Femur (tissue), 1 donor: ENCODE data around the gene PRR5.
A peak's percentile ranks its signal among the peaks of the same experiment; 100 is the strongest.

Source experiments
- DNase-seq: peaks from one replicate; pipeline ENCODE4 v3.0.0-alpha.2; 2017

The PRR5 gene

GRCh38 chr22:44693756-44694155 is 8.2 kb upstream of the PRR5 start:
- no peak for DNase-seq

DNA sequence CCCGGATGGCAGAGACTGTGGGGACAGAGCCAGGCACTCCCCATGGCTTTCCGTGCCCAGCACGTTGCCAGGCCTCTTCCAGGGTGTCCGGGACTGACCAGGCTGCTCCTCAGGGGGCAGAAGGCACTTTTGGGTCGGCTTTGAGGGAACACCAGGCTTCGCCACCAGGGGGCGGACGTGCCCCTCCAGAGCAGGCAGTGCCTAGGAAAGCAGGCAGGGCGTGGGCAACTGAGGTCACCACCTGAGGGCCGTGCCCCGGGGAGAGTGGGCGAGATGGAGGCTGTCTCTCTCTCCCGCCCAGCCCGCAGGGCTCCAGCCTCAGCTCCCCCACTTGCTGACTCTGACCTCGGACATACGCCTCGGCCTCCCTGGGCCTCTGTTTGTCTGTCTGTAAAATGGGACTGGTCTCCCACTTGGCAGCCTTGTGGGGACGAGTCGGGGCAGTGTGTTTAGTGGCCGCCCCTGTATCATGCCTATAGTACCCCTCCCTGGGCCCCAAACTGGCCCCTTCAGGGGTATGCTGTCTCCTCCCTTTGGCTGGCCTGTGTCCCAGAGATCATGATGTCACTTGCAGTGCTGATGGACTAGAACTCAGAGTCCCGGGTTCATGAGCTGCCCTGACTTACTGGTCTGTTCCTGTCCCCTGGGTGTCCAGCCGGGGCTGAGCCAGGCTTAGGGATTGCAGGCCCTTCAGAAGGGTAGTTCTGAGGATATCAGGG is 4.4 kb upstream of the PRR5 start:
- DNase-seq: peak; percentile 89

- DNase-seq: peak; percentile 89
These were observed 3.2 kb upstream of the PRR5 start for GRCh38 chr22:44698531-44699421.

DNA sequence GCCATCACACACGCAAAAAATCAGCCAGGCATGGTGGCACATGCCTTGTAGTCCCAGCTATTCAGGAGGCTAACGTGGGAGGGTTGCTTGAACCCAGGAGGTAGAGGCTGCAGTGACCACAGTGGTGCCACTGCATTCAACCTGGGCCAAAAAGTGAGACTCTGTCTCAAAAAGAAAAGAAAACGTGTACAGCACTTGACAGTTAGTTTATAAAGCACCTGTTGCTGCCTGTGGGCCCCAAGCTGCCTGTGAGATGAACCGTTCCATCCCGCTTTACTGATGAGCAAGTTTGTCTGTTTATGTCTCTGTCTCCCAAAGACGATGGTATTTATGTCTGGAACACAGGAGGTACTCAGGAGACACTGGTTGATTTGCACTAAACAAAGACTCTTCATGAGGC is 1.5 kb upstream of the PRR5 start:
- DNase-seq: no peak

DNA sequence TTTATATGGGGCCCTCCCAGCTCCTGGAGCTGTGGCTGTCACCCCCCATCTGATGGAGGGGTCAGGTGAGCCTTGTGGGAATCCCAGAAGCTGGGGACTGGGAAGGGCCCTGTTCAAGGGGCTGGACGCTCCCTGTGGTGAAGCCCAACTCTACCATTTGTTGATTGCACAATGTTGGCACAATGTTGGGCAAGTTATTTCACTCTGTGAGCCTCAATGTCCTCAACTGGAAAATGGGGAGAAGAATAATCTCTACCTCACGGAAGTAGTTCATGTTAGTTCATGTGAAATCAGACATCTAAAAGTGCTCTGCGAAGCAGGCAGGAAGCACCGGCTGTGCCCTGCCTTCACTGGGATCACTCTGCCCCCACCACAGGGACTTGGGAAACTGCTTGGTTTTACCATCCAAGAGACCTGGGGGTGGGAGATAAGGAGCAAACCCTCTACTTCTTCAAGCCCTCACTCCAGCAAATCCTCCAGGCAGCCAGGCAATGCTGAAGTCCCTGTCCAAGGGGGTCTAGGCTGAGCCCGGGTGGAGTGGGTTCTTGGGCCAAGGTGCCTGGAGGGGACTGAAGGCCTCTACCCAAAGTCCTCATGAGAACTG is 715 bp upstream of the PRR5 start:
- DNase-seq: no peak

DNA sequence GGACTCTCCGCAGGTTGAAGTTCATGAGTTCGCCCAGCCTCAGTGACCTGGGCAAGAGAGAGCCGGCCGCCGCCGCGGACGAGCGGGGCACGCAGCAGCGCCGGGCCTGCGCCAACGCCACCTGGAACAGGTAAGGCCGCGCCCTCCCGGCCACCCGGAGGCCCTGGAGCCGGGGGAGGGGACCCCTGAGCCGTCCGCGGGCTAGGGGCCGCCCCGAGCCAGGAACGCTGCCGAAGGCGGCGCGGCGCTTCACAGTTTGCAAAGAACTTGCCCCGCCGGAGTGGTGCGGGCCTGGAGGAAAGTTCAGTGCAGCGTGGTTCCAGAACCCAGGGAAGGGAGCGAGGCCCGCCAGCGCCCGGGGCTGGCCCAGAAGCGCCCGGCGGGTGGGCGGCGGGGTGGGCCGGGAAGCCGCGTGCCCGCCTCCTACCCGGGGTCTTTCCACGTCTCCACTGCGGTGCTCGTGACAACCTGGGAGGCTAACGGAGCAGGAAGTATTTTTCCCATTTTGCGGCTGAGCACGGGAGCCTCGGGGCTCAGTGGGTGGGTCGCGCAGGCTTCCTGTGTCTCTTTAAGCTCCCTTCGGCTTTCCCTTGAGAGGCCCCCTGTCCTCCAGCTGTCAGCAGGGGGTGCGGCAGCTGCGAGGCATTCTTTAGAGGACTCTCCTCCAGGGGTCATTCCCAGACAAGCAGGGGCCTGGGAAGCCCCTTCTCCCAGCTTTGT is 635 bp downstream of the PRR5 start:
- peak; percentile 65 for DNase-seq

- DNase-seq: no peak
These were observed 1.4 kb downstream of the PRR5 start for GRCh38 chr22:44703255-44703870.

GRCh38 chr22:44704159-44705021 is 2.4 kb downstream of the PRR5 start:
- no peak for DNase-seq

DNA sequence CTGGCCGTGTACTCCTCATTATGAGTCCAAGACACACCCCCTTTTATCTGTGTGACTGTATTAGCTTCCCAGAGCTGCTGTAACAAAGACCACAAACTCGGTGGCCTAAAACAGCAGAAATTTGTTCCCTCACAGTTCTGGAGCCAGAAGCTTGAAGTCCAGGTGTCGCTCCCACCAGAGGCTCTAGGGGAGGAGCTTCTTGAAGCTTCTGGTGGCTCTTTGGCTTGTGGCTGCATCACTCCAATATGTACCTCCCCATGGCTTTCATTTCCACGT is 3.0 kb downstream of the PRR5 start:
- no peak for DNase-seq

- no peak for DNase-seq
These were observed 4.5 kb downstream of the PRR5 start for GRCh38 chr22:44706488-44706887.

GRCh38 chr22:44707178-44707577 is 5.2 kb downstream of the PRR5 start:
- DNase-seq: no peak

GRCh38 chr22:44707752-44708151 is 5.7 kb downstream of the PRR5 start:
- DNase-seq: no peak

DNA sequence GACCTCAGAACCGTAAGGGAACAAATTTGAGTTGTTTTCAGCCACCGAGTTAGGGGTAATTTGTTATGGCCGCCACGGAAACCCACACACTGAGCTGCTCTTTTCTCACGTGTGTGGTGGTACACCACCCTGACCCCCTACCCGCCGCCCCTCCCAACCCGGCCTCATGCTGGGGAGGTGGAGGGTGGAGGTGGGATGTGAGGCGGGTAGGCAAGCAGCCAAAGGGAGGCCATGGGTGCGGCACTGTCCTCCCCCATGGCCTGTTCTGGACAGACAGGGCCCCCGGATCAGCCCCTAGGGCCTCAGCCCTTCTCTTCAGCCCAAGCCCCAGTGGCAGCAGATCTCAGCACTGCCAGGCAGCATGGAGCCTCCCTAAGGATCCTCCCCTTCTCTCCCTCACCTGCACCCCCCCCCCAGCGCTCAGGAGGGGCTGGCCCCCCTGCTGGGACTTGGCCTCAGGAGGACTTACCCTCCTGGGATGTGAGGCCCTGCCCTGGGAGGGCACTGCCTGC is 7.9 kb downstream of the PRR5 start:
- no peak for DNase-seq

- DNase-seq: no peak
These were observed 8.7 kb downstream of the PRR5 start for GRCh38 chr22:44710474-44711240.

DNA sequence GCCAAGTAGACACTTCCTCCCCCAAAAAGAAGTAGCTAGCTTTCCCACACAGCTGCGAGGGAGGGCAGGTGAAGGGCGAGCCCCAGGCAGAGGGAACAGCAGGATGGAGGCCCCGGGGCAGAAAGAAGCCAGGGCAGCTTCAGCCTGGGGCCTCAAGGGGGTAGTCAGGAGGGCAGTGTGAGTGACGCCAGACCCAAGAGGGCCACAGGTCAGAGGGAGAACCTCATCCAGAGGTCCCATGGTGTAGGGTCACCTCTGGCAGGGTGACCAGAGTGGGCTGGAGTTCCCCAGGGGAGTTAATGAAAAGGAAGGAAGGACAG is 9.2 kb downstream of the PRR5 start:
- no peak for DNase-seq

DNA sequence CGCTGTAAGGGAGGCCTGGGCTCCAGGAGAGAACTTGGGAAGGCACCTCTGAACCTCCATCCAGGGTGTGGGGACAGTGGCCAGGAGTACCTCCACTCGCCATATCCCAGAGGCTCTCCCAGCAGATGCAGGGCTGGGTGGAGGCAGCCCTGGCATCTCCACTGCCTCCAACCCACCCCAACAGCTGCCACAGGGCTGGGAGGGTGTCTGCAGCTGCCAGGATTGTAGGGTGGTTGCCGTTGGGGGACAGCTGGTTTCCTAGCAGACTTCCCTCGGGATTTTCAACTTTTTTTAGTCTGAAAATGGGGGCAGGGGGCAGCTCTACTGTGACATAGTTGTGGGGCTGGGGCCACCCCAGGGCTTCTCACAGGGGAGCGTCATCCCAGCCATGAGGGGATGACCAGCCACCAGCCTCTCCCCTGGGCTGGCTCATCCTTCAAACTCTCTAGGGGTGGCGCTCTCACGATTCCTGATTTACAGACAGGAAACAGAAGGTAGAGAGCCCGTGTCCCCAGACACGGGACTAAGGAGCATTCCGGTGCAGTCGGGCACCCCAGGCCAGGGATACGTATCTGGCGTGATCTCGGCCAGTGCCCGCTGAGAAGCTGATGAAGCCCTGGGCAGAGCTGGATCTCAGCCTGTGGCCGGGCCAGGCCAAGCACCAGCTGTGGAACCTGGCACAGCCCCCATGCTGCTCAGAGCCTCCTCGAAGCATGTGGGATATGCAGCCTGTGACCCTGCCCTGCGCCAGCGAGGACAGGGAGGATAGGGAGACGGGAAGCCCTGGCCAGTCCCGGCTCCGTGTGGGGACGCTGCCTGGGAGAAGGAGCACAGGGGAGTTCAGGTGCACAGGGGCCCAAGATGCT is 9.9 kb downstream of the PRR5 start:
- peak; percentile 71 for DNase-seq

GRCh38 chr22:44712962-44713361 is 11.0 kb downstream of the PRR5 start:
- DNase-seq: no peak

DNA sequence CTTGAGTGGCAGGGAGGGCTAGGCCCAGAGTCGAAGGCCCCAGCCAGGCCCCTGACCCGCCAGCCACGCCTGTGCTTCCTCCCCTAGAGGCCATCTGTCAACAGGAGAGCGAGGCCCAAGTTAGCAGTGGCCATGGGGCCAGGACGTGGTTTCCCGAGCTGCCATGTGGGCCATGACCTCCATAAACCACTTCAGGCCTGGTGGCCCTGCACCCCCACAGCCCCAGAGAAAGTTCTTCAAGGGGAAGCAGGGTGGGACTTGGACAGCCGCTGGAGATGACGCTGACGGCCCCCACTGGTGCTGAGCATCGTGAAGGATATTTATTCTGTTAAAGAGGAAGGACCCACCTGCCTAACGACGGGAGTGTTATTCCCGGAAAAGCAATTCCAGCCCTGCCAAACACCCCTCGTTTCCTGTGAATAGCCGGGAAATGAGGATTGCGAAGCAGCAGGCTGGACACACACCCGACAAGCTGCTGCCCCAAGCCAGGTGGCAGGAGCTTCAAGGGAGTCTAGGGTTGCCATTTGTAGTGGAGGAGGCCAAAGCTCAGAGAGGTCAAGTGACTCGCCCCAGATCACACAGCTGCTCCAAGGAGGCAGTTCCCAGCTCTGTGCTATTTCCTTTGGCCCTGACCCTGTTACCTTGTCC is 12.8 kb downstream of the PRR5 start:
- DNase-seq: no peak

DNA sequence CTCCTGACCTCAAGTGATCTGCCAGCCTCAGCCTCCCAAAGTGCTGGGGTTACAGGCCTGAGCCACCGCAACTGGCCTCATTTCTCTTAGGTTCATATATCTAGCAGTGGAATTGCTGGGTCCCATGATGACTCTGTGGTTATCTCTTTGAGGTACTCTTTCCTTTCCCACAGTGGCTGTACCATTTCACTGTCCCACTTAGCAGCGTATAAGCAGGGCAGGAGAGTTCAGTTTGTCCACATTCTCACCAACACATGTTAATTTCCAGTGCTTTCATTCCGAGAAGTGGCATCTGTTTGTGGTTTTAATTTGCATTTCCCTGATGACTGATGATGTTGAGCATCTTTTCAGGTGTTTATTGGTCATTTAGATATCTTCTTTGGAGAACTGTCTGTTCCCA is 16.4 kb downstream of the PRR5 start:
- DNase-seq: no peak
